Measurements from ENCODE around the gene EBF4. TPM values are rescaled to one million over a fixed set of nuclear protein-coding genes. Genes with fewer than 3 reads are reported as not detected.

EBF4 gene
- polyA plus RNA-seq, 1 donor = 12.2 TPM

GRCh38 chr20:2794866-2795447 is 102.4 kb downstream of the EBF4 start:
- peaks cover 33% of the 10 kb centered on the region for H3K27me3 ChIP-seq (ENCODE audit: control insufficient read depth, insufficient read depth, low read length)
- H3K4me1 ChIP-seq (ENCODE audit: control insufficient read depth, insufficient read depth, low read length) = peaks cover under 1% of the 10 kb centered on the region
- H3K27ac ChIP-seq (ENCODE audit: low read length) = no peak overlapping the region
- H3K4me3 ChIP-seq (ENCODE audit: low read length) = no peak overlapping the region
- no peak for DNase-seq
- peaks cover 6% of the 10 kb centered on the region for H3K36me3 ChIP-seq (ENCODE audit: control insufficient read depth, insufficient read depth, low read length)
- no peaks in the 10 kb centered on the region for H3K9me3 ChIP-seq (ENCODE audit: control insufficient read depth, low read depth, low read length)
- WGBS (ENCODE audit: insufficient coverage, low lambda C conversion rate) = no CpG with 5 or more reads among the region's 11 CpGs

DNA sequence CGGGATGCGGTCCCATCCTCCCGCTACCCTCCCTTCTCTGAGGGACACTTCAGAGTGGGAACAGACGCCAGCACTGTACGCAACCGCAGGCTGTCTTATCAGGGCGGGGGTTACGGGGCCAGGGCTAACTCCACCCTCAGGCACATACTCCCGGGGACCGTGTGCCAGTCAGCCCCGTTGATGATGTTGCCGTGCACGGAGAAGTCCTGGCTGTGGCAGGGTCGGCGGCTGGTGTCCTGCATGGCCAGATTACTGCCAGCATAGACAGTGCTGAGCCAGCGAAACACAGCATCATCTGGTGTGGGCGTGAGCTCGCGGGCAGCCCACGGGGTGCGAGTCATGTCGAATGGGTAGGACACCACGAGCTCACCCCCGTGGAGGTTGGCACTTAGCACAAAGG is 102.9 kb downstream of the EBF4 start:
- H3K9me3 ChIP-seq (ENCODE audit: control insufficient read depth, low read depth, low read length) = no peaks in the 10 kb centered on the region
- no peak for DNase-seq
- no CpG with 5 or more reads among the region's 24 CpGs for WGBS (ENCODE audit: insufficient coverage, low lambda C conversion rate)
- peaks cover 2% of the 10 kb centered on the region for H3K4me1 ChIP-seq (ENCODE audit: control insufficient read depth, insufficient read depth, low read length)
- H3K36me3 ChIP-seq (ENCODE audit: control insufficient read depth, insufficient read depth, low read length) = peaks cover 6% of the 10 kb centered on the region
- no peak overlapping the region for H3K27ac ChIP-seq (ENCODE audit: low read length)
- H3K27me3 ChIP-seq (ENCODE audit: control insufficient read depth, insufficient read depth, low read length) = peaks cover 37% of the 10 kb centered on the region
- no peak overlapping the region for H3K4me3 ChIP-seq (ENCODE audit: low read length)

- Histone ChIP-seq H3K27me3 (ENCODE audit: control insufficient read depth, insufficient read depth, low read length) (peaks cover 43% of the 10 kb centered on the region), H3K36me3 (ENCODE audit: control insufficient read depth, insufficient read depth, low read length) (peaks cover 6% of the 10 kb centered on the region), H3K4me3 (ENCODE audit: low read length) (no peak overlapping the region), H3K4me1 (ENCODE audit: control insufficient read depth, insufficient read depth, low read length) (peaks cover 2% of the 10 kb centered on the region), H3K27ac (ENCODE audit: low read length) (no peak overlapping the region), H3K9me3 (ENCODE audit: control insufficient read depth, low read depth, low read length) (no peaks in the 10 kb centered on the region)
- DNase-seq = no peak
- WGBS (ENCODE audit: insufficient coverage, low lambda C conversion rate) = no CpG with 5 or more reads among the region's 20 CpGs
These were observed 103.6 kb downstream of the EBF4 start for GRCh38 chr20:2796011-2796660.

- Histone ChIP-seq H3K4me1 (ENCODE audit: control insufficient read depth, insufficient read depth, low read length) (peaks cover 2% of the 10 kb centered on the region), H3K27me3 (ENCODE audit: control insufficient read depth, insufficient read depth, low read length) (peaks cover 48% of the 10 kb centered on the region), H3K27ac (ENCODE audit: low read length) (no peak overlapping the region), H3K4me3 (ENCODE audit: low read length) (no peak overlapping the region), H3K9me3 (ENCODE audit: control insufficient read depth, low read depth, low read length) (no peaks in the 10 kb centered on the region), H3K36me3 (ENCODE audit: control insufficient read depth, insufficient read depth, low read length) (peaks cover 6% of the 10 kb centered on the region)
- no peak for DNase-seq
- WGBS (ENCODE audit: insufficient coverage, low lambda C conversion rate) = no CpG with 5 or more reads among the region's 16 CpGs
These were observed 104.8 kb downstream of the EBF4 start for GRCh38 chr20:2797136-2797983.

DNA sequence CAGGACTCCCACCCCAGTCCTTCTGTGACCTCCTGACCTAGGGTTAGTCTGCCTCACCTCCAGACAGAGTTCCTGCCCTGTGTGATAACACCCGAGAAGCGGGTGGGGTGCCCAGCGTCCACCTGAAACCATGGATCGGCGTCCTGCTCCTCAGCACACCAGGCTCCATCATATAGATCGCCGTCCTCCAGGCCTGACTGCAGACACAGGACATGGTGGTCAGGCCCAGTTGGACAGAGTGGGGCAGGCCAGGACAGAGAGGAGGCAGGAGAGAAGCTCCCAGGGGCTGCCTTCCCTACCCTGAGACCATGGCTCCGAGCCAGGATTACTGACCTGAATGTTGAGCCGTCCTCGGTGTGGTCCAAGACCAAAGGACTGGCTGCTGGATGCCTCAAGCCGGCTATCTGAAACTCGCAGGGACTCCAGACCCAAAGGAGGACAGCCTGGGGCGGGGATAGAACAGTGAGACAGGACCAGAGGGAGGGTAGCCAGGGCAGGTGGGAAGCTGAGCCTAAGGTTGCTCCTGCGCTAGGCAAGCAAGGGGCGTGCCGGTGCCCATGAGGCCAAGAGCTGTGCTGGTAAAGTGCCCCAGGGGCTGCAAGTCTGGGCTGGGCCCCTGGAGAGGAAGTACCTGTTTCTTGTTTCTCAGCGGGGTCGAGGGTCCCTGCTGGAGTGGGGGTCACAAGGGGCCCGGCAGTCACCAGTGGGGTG is 105.7 kb downstream of the EBF4 start:
- DNase-seq = no peak
- Histone ChIP-seq H3K4me3 (ENCODE audit: low read length) (no peak overlapping the region), H3K36me3 (ENCODE audit: control insufficient read depth, insufficient read depth, low read length) (peaks cover 6% of the 10 kb centered on the region), H3K27ac (ENCODE audit: low read length) (no peak overlapping the region), H3K9me3 (ENCODE audit: control insufficient read depth, low read depth, low read length) (no peaks in the 10 kb centered on the region), H3K4me1 (ENCODE audit: control insufficient read depth, insufficient read depth, low read length) (peaks cover 2% of the 10 kb centered on the region), H3K27me3 (ENCODE audit: control insufficient read depth, insufficient read depth, low read length) (peaks cover 55% of the 10 kb centered on the region)
- WGBS (ENCODE audit: insufficient coverage, low lambda C conversion rate) = no CpG with 5 or more reads among the region's 19 CpGs

DNA sequence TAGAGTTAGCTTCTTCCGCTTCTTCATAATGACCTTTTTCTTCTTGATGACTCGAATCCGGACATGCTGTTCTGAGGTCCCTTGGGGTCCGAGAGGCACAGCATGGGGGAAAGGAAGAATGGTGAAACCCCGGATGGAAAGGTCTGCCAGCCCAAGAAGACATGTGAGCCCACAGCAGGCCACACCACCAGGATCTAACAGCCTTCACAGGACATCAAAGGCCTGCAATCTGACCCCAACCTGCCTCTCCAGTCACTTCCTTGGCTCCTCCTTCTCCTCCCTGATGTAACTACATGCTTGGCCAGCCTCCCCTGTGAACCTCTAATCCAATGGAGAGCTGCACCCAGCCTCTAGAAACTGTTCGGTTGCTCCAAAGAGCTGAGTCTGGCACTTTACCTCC is 106.2 kb downstream of the EBF4 start:
- peaks cover 61% of the 10 kb centered on the region for H3K27me3 ChIP-seq (ENCODE audit: control insufficient read depth, insufficient read depth, low read length)
- WGBS (ENCODE audit: insufficient coverage, low lambda C conversion rate) = 80% methylated on average over 2 of the region's 6 CpGs
- peaks cover 6% of the 10 kb centered on the region for H3K36me3 ChIP-seq (ENCODE audit: control insufficient read depth, insufficient read depth, low read length)
- no peak overlapping the region for H3K27ac ChIP-seq (ENCODE audit: low read length)
- no peak for DNase-seq
- H3K4me1 ChIP-seq (ENCODE audit: control insufficient read depth, insufficient read depth, low read length) = peaks cover 2% of the 10 kb centered on the region
- no peak overlapping the region for H3K4me3 ChIP-seq (ENCODE audit: low read length)
- H3K9me3 ChIP-seq (ENCODE audit: control insufficient read depth, low read depth, low read length) = no peaks in the 10 kb centered on the region

DNA sequence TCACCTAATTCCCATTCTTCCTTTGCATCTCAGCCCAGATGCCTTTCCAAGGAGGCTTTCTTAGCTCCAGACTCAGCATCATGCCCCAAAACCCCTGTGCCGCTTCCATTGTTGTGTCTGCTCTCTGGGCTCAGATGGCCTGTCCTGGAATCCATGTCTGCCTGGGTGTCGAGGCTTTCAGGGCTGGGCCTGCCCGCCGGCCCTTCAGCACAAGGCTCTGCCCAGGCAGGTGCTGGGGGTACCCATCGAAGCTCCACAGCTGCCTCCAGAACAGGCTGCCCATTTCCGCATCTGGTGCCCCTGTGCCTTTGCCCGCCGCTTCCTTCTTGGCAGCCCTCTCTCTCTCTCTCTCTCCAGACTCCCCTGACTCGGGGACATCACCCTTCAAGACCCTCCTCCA is 106.7 kb downstream of the EBF4 start:
- H3K4me1 ChIP-seq (ENCODE audit: control insufficient read depth, insufficient read depth, low read length) = peaks cover 2% of the 10 kb centered on the region
- no CpG with 5 or more reads among the region's 9 CpGs for WGBS (ENCODE audit: insufficient coverage, low lambda C conversion rate)
- no peak for DNase-seq
- no peaks in the 10 kb centered on the region for H3K9me3 ChIP-seq (ENCODE audit: control insufficient read depth, low read depth, low read length)
- H3K27me3 ChIP-seq (ENCODE audit: control insufficient read depth, insufficient read depth, low read length) = peaks cover 65% of the 10 kb centered on the region
- H3K36me3 ChIP-seq (ENCODE audit: control insufficient read depth, insufficient read depth, low read length) = peaks cover 6% of the 10 kb centered on the region
- peak overlapping the region; percentile 36 for H3K4me3 ChIP-seq (ENCODE audit: low read length)
- H3K27ac ChIP-seq (ENCODE audit: low read length) = no peak overlapping the region

DNA sequence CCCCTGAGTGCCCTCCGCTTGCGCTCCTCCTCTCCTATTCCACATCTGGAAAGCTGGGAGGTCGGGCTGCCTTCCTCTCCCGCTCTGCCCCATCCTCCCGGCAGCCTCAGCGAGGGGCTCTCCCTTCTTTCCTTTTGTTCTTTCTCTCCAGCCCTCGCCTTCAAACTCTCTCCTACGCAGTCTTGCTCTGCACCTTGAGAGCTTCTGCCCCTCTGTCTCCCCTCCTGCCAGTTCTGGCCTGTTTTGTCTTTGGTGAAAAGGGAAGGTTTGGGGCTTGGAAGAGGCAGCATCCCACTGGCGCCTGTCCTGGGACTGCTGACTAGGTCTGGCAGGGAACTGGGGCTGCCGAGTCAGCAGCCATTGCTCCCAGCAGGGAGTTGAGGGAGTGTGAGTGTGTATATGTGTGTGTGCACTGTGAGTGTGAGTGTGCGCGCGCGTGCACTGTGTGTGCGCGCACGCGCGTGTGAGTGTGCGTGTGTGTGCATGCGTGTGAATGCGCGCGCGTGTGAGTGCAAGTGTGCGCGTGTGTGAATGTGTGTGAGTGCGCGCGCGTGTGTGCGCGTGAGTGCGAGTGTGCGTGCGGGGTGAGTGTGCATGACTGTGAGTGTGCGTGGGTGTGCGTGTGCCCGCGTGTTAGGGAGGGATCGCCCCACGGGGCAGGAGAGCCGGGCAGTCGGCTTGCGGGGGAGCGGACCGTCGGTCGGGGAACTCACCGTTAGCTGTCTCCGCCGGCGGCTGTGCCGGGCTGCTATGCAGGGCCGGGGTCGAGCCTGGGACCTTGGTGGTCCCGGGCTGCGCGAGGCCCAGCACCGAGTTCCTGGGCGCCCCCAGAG is 107.3 kb downstream of the EBF4 start:
- Histone ChIP-seq H3K36me3 (ENCODE audit: control insufficient read depth, insufficient read depth, low read length) (peaks cover 6% of the 10 kb centered on the region), H3K27me3 (ENCODE audit: control insufficient read depth, insufficient read depth, low read length) (peaks cover 72% of the 10 kb centered on the region), H3K4me3 (ENCODE audit: low read length) (peak overlapping the region; percentile 36), H3K4me1 (ENCODE audit: control insufficient read depth, insufficient read depth, low read length) (peaks cover 2% of the 10 kb centered on the region), H3K9me3 (ENCODE audit: control insufficient read depth, low read depth, low read length) (no peaks in the 10 kb centered on the region), H3K27ac (ENCODE audit: low read length) (no peak overlapping the region)
- DNase-seq = peak in 1 of 2 donors; percentile 18
- WGBS (ENCODE audit: insufficient coverage, low lambda C conversion rate) = 15% methylated on average over 4 of the region's 61 CpGs

DNA sequence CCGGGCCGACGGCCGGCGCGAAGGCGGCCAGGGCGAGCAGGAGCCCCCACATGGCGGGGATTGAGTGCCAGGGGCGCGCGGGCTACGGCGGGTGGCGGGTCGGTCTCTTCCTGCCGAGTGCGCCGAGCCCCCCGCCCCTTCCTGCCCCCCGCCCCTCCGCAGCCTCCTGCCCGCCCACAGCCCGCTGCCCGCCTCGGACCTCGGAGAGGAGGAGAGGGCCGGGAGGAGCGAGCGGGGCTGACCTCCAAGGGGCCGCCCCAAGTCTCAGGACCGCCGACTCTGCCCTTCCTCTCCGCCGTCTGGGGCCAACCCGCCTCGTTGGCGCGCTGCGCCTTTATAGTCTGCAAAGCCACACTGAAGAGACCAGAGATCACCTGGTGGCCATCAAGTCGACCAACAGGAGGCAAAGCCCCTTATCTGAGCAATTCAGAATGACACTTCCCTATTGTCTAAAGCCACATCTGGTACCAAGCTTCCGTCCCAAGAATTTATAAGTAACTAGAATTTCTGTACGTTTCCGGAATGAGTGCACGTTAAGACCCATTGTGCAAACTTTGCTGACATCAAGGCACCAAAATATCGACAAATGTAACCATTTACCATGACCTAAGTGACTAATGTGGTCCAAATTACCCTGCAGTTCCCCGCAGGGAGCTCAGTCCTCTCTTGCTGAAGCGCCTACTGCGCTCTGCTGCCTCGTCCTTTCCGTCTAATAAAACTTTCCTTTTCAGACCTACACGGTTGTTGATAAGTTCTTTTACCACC is 108.1 kb downstream of the EBF4 start, which contains the start of gene CPXM1:
Gene CPXM1, minus strand, starts transcription at position 107 of the 765 bp plus-strand sequence. Its CDS starts 55 bp downstream, at position 52.
- Histone ChIP-seq H3K27ac (ENCODE audit: low read length) (no peak within 1 kb of the TSS), H3K36me3 (ENCODE audit: control insufficient read depth, insufficient read depth, low read length) (peaks cover 6% of the 10 kb centered on the region), H3K27me3 (ENCODE audit: control insufficient read depth, insufficient read depth, low read length) (peaks cover 80% of the 10 kb centered on the region), H3K4me1 (ENCODE audit: control insufficient read depth, insufficient read depth, low read length) (peaks cover 2% of the 10 kb centered on the region), H3K4me3 (ENCODE audit: low read length) (peak within 1 kb of the TSS; percentile 36), H3K9me3 (ENCODE audit: control insufficient read depth, low read depth, low read length) (no peaks in the 10 kb centered on the region)
- DNase-seq = peak in 1 of 2 donors; percentile 20
- WGBS (ENCODE audit: insufficient coverage, low lambda C conversion rate) = no CpG with 5 or more reads among the region's 52 CpGs

Measured in large intestine (tissue), 3 donors.